HG03060 (cell line): ENCODE data around the gene AKAP8L.
"Not testable (repeated sequence)": the region's sequence is repeated elsewhere in the genome, so short reads cannot be mapped to it uniquely, and the experiment has no call there.

Experiments used
- ATAC-seq: cut with Tn5 transposase; IDR thresholded peaks from one replicate; pipeline ENCODE4 v1.9.1; 2021; ENCODE audit warnings: low read depth, moderate number of reproducible peaks; ENCODE audit not compliant: unreplicated experiment

Gene AKAP8L

DNA sequence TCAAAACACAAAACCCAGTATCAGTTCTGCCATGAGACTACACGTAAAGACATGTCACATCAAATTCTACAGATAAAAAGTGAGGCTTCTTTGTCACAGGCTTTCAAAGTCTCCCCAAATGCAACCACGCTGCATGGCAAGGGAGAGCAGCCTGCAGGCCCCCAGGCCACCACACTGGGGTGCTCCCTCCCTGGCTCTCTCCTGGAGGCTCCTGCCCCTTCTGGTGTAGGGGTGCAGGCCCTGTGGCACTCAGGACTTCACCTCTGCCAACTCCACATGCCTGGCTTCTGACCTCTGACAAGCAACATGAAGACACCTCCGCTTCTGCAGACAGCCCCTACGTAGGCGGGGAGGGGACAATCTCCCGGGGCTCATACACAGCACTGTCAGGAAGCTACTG is 53.5 kb downstream of the AKAP8L start:
- no peak for ATAC-seq

DNA sequence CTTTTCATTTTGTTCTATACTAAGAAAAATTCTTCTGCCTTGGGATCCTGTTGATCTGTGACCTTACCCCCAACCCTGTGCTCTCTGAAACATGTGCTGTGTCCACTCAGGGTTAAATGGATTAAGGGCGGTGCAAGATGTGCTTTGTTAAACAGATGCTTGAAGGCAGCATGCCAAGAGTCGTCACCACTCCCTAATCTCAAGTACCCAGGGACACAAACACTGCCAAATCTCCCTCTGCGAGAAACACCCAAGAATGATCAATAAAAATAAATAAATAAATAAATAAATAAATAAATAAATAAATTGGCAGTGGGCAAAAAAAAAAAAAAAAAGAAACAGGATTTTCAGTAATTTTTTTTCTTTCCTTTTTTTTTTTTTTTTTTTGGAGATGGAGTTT is 55.0 kb downstream of the AKAP8L start:
- not testable (repeated sequence) for ATAC-seq

DNA sequence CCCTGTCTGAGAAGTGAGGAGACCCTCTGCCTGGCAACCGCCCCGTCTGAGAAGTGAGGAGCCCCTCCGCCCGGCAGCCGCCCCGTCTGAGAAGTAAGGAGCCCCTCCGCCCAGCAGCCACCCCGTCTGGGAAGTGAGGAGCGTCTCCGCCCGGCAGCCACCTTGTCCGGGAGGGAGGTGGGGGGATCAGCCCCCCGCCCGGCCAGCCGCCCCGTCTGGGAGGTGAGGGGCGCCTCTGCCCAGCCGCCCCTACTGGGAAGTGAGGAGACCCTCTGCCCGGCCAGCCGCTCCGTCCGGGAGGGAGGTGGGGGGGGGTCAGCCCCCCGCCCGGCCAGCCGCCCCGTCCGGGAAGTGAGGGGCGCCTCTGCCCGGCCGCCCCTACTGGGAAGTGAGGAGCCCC is 55.7 kb downstream of the AKAP8L start:
- not testable (repeated sequence) for ATAC-seq

DNA sequence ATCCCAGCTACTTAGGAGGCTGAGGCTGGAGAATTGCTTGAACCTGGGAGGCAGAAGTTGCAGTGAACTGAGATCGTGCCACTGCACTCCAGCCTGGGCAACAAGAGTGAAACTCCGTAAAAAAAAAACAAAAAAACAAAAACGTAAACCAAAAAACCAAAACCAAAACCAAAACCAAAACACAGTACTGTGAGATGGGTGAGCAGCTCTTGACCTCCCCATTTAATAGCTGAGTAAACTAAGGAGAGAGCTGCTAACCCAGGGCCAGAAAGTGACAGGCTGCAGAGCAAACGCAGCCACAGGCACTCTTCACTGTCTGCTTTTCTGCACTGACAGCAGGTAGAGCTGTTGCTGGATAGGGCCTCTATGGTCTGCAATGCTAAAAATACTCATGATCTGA is 58.8 kb downstream of the AKAP8L start:
- not testable (repeated sequence) for ATAC-seq

DNA sequence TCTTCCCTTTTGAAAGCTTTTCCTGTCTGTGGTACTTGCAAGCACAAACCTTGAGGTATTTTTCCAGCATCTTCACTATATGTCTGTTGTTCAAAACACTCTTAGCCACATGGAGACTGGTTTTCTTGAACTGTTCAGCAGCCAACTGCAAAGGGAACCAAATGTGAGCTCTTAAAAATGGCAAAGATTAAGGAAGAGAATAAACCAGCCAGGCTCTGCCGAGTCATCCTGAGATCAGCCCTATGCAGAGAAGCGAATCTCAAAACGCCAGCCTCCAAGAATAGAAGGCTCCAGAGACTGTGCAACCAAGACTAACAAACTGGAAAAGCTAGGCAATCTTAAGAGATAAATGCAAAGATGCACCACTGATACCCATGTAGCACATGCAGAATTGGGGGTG is 59.9 kb downstream of the AKAP8L start:
- no peak for ATAC-seq

DNA sequence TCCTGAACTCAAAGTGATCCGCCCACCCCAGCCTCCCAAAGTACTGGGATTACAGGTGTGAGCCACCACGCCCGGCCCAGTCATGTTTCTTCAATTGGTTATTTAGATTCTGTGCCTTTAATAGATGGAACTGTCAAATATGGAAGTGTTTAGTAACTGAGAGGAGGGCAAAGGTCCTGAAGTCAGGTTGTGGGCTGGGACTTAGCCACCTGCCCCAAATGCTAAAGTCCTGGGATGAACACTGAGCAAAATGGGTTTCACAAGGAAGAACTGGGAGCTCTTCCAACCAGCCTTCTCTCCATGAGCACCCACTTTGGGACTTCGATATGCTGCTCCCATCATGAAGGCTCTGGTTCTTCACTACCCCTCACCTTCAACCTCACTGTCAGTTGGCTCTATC is 60.9 kb downstream of the AKAP8L start:
- no peak for ATAC-seq

DNA sequence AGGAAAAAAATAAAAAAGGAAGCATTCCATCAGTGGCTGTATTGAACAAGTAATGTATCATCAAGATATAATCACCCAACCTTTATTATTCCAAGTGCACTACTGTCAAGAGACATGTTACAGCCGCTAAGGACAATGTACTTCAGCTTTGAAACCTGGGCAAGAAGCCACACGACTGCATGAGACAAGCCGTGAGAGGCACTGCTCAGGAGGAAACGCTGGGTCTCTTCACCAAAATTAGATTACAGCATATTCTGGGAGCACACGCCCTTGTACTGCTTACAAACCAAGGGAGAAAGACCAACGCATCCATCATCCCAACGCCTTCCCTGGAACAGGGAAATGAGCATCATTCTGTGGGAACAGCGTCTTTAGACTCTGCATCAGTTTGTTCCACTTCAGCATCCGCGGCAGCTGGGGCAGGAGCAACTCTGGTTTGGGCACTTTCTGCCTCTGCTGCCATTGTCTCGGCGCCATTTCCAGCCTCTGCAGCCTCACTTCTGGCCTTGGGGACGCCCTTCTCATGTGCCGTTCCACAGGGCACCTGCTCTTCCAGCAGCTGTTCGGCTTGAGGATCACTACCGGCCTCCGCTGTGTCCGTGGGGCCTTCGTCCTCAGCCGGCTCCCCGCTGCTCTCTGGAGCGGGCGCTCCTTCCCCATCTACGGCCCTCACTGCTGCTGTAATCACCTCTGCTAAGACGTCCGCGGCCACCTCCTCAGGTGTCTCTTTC is 64.1 kb downstream of the AKAP8L start:
- no peak for ATAC-seq

DNA sequence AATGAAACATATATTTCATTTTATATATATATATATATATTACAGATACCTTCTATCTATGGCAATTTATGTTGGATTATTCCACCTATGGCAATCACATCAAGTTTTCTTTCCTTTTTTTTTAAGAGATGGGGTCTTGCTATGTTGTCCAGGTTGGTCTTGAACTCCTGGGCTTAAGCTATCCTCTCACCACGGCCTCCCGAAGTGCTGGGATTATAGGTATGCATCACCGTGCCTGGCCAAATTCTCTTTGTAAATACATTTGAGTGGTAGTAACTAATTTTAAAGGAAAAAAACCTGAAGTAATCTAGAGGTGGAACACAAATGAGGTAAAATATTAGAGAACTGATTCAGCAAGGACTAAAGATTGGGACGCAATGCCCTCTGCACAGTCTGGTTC is 64.9 kb downstream of the AKAP8L start:
- no peak for ATAC-seq

DNA sequence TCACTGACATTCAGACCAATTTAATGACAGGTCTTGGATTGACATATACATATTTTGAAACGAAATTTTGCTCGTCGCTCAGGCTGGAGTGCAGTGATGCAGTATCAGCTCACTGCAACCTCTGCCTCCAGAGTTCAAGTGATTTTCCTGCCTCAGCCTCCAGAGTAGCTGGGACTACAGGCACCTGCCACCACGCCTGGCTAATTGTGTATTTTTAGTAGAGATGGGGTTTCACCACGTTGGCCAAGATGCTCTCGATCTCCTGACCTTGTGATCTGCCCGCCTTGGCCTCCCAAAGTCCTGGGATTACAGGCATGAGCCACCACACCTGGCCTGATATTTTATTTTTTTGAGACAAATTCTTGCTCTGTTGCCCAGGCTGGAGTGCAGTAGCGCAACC is 66.3 kb downstream of the AKAP8L start:
- not testable (repeated sequence) for ATAC-seq

DNA sequence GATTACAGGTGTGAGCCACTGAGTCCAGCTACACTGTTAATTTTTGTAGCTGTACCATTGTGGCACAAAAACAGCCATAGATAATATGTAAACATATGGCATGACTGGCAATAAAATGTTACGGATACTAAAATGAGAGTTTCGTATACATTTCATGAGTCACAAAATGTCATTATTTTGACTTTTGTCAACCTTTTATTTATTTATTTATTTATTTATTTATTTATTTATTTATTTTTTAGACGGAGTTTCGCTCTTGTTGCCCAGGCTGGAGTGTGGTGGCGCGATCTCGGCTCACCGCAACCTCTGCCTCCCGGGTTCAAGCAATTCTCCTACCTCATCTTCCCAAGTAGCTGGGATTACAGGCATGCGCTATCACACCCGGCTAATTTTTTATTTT is 77.5 kb downstream of the AKAP8L start:
- not testable (repeated sequence) for ATAC-seq

DNA sequence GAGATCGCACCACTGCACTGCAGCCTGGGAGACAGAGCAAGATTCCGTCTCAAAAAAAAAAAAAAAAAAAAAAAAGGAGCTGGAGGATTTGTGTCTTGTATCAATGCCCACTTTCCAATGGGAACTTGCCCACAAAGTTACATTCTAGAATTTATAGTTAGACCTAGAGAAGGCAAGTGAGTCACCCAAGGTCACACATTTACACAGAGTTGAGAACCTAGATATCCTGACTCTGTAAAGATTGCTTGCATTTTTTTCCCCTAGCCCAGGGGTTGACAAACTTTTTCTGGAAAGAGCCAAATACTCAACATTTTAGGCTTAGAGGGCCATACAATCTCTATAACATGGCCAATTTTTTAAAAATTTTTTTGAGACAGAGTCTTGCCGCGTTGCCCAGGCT is 78.7 kb downstream of the AKAP8L start:
- ATAC-seq = no peak

DNA sequence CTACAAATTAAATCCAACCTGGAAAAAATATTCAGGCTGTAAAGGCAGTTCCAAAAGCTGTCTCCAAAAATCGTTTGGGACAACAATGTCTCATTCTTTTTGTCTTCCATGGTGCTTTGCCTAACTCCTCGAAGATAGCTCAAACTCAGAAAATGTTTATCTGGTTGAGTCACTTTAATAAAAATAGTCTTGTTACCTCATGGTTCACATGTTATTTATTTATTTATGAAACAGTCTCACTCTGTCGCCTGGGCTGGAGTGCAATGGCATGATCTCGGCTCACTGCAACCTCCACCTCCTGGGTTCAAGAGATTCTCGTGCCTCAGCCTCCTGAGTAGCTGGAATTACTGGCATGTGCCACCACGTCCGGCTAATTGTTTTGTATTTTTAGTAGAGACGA is 81.6 kb downstream of the AKAP8L start:
- no peak for ATAC-seq

DNA sequence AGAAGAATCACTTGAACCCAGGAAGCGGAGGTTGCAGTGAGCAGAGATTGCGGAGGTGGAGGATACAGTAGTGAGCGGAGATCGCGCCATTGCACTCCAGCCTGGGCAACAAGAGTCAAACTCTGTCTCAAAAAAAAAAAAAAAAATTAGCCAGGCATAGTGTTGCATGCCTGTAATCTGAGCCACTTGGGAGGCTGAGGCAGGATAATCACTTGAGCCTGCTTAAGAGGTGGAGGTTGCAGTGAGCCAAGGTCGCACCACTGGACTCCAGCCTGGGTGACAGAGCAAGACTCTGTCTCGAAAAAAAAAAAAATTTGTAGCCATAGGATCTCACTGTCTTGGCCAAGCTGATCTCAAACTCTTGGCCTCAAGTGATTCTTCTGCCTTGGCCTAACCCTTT is 82.8 kb downstream of the AKAP8L start:
- not testable (repeated sequence) for ATAC-seq

DNA sequence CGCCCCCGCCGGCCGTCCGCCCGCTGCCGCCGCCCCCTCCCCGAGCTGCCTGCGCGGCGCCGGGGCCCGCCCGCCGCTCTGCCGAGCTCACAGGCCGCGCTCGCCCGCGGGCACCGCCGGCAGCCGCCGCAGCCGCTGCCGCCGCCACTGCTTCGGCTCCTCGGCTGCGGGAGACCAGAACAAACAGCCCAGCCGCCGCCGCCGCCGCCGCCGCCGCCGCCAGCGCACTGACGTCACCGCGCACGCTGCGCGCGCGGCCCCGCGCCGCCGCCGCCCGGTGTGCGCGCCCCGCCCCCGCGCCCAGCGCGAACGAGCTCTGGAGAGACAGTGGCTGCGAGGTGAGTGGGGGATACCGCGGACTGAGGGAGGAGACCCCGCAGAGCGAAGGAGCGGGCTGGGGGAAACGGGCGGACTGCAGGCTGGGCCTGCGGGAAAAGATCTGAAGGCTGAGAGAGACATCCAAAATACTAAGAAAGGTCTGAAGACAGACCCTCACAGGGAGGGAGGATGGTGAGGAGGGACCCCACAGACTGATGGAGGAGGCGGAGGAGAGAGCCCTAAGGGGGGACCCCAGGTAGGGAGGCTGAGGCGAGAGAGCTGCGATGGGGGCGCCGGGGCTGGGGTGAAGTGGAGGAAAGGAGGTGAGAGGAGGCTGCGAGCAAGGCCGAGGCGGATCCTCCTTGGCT is 86.3 kb downstream of the AKAP8L start, which contains the start of gene BRD4:
TSS of gene BRD4 (minus strand) at position 229 of the 686 bp plus-strand sequence. CDS start 59,440 bp downstream, outside the sequence.
- no peak for ATAC-seq

DNA sequence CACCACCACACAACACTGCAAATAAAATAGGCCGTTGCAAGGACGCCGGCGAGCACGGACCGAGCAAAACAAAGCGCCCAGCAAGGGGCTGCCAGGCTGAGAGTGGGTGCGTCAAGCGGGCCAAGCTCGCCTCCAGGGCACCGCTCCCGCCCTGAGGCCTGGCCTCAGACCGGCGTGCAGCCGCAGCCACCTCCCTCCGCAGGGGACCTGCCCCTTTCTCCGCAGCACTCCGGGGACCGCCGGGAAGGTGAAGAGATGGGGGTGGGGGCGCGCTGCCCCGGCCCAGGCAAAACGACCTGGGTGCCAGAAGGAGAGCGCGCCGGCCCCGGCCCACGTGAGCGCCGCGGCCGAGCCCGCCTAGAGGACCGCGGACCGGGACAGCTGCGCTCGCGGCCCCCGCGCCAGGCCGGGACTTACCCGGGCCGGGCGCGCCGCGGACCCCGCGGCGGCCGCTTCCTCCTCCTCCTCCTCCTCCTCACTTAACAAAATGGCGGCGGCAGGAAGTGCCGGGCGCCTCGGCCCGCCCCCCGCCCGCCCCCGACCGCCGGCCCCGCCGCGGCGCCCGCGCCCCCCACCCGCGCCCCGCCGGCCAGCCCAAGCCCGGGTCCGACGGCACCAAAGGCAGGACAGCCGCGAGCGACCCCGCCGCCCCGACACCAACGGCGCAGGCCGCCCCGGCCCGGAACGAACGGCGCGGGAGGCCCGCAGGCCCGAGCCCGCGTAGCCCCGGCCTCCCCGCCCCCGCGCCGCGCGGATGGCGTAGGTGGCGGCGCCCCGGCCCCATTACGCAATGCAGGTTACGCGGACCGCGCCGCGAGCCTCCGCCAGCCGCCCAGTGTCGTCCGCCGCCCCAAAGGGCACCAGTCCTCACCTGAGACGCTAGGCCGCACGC is 87.1 kb downstream of the AKAP8L start:
- no peak for ATAC-seq

DNA sequence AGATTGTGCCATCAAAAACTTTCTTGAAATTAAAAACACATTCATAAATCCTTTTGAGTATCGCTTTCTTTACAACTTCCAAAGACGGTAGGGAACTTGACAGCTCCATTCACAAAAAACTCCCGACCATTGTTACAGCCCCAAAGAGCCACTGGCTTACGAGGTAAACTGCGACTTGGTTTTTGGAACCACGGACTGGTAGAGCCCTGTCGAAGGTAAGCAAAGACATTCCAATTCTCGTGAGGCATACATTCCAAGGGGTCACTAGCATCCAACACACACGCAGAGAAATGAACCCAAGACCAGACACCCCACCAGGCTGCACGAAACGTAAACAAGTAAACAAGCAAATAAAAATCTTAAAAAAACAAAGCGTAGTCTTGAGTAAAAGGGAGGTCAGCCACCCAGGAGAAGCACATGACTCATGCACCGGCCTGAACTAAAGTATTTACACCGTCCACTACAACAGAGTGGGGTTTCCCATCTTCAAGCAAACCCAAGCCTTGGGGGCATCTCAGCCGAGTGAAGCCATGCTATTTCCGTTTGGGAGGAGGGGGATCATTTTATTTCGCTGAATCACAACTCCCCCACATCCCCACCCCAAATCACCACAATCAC is 87.9 kb downstream of the AKAP8L start:
- ATAC-seq = no peak
